Fibroblast of lung (primary cell): ENCODE data around the gene IGF1.

Source experiments
- EZH2 ChIP-seq: IDR thresholded peaks from 2 replicates; pipeline ENCODE4 v1.5.1; 2012; ENCODE audit warnings: low read length, control low read depth, mild to moderate bottlenecking; ENCODE audit errors: missing control alignments
- TF ChIP-seq, protein P1 (sequence below), 2 donors: IDR thresholded peaks in 1 of 2; conservative IDR thresholded peaks in 1 of 2; 1 replicate in 1 of 2; 2 replicates in 1 of 2; pipeline ENCODE4 v1.5.1; 2011 to 2012; ENCODE audit warnings: low read length in 2 of 2, control low read depth in 1 of 2, inconsistent platforms in 1 of 2, low read depth in 1 of 2, mild to moderate bottlenecking in 1 of 2

DNA sequence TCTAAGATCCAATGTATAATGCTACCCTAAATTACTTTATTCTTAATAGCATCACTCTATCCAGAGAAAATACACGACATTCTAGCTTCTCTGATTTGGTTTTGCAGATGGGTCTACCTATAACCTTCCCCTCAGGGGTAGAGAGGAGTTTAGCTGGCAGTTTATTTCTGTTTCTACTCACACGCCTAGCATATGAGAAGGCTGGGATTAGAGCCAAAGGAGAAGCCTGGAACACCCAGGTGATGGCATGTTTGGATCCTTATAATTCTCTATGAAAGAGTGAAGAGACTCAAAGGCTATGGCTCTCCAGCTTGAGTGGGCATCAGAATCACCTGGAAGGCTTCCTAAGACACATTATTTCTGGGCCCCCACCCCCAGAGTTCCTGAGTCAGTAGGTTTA, 131.3 kb downstream of the IGF1 start:
- TF ChIP-seq, protein P1, sequence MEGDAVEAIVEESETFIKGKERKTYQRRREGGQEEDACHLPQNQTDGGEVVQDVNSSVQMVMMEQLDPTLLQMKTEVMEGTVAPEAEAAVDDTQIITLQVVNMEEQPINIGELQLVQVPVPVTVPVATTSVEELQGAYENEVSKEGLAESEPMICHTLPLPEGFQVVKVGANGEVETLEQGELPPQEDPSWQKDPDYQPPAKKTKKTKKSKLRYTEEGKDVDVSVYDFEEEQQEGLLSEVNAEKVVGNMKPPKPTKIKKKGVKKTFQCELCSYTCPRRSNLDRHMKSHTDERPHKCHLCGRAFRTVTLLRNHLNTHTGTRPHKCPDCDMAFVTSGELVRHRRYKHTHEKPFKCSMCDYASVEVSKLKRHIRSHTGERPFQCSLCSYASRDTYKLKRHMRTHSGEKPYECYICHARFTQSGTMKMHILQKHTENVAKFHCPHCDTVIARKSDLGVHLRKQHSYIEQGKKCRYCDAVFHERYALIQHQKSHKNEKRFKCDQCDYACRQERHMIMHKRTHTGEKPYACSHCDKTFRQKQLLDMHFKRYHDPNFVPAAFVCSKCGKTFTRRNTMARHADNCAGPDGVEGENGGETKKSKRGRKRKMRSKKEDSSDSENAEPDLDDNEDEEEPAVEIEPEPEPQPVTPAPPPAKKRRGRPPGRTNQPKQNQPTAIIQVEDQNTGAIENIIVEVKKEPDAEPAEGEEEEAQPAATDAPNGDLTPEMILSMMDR (conservative IDR thresholded peaks at IDR 0.05 in 1 of 2, IDR thresholded peaks at IDR 0.05 in 1 of 2; ENCODE audit: low read depth in 1 of 2, low read length in 2 of 2), result no peak
- TF ChIP-seq EZH2, result no peak
